Activated CD4-positive, alpha-beta memory T cell treated with anti-CD3 and anti-CD28 coated beads, Interleukin-2, amount 10 ng/mL, durations not matched to agents 7 days and 5 days (primary cell): Measurements from ENCODE around the gene ANXA11. TPM values are rescaled to one million over a fixed set of nuclear protein-coding genes. Genes with fewer than 3 reads are reported as not detected.

Experiments
- CTCF ChIA-PET: fragments of 350-600 bp; sonication (Branson Sonifier 250); formaldehyde crosslinking; loops from one replicate; lab custom pipeline; 2021; ENCODE audit warnings: antibody characterized with exemption, inconsistent platforms; lab: Charles Lee
- POLR2A ChIA-PET: fragments of 350-600 bp; sonication (Branson Sonifier 250); formaldehyde crosslinking; loops from one replicate; lab custom pipeline; 2021; ENCODE audit warnings: antibody characterized with exemption; lab: Charles Lee
- DNase-seq: peaks from one replicate; pipeline ENCODE4 v3.0.0-alpha.2; 2020
- H3K27ac Mint-ChIP-seq: one replicate; pipeline ENCODE4 v1.8.0; 2021; ENCODE audit warnings: mild to moderate bottlenecking, mixed read lengths
- H3K27me3 Mint-ChIP-seq: one replicate; pipeline ENCODE4 v1.8.0; 2021; ENCODE audit warnings: mixed read lengths
- H3K36me3 Mint-ChIP-seq: one replicate; pipeline ENCODE4 v1.8.0; 2021; ENCODE audit warnings: low read depth, mixed read lengths
- H3K4me1 Mint-ChIP-seq: one replicate; pipeline ENCODE4 v1.8.0; 2021; ENCODE audit warnings: mixed read lengths
- H3K4me3 Mint-ChIP-seq: one replicate; pipeline ENCODE4 v1.8.0; 2021; ENCODE audit warnings: mild to moderate bottlenecking, mixed read lengths
- H3K9me3 Mint-ChIP-seq: one replicate; pipeline ENCODE4 v1.8.0; 2021; ENCODE audit warnings: mixed read lengths
- total RNA-seq, 2 experiments: library from RNA; stranded (reverse); gene quantifications; one replicate each; pipeline ENCODE4 v1.2.3, GENCODE V29; 2021

Gene ANXA11
- total RNA-seq, 2 experiments from 2014 or later: 271 to 273 TPM

- Mint-ChIP-seq H3K27me3 (no peaks in the 10 kb centered on the region), H3K36me3 (peaks cover 48% of the 10 kb centered on the region), H3K4me1 (peaks cover 60% of the 10 kb centered on the region), H3K27ac (peak overlapping the region; percentile 85), H3K9me3 (peaks cover 8% of the 10 kb centered on the region), H3K4me3 (no peak overlapping the region)
- CTCF ChIA-PET: interaction anchor here (0.8 to 2.5 kb wide), 4 partner anchors 8 to 52 kb away, joined by 3 to 15 read pairs (median 8); no protein-coding TSS in a partner anchor
- DNase-seq: no peak
- POLR2A ChIA-PET: interaction anchor here (6.4 kb wide), 1 partner anchor 9 kb away, joined by 32 read pairs; the partner anchor contains the start of gene ANXA11
These were observed 10.2 kb downstream of the ANXA11 start for GRCh38 chr10:80195046-80195574.

- Mint-ChIP-seq H3K36me3 (peaks cover 48% of the 10 kb centered on the region), H3K27me3 (no peaks in the 10 kb centered on the region), H3K27ac (no peak overlapping the region), H3K4me1 (peaks cover 62% of the 10 kb centered on the region), H3K4me3 (no peak overlapping the region), H3K9me3 (peaks cover 8% of the 10 kb centered on the region)
- DNase-seq: no peak
- ChIA-PET CTCF (interaction anchor here (0.8 to 2.5 kb wide), 3 partner anchors 9 to 51 kb away, joined by 3 to 15 read pairs (median 4); no protein-coding TSS in a partner anchor), POLR2A (interaction anchor here (0.7 to 6.4 kb wide), 3 partner anchors 9 to 37 kb away, joined by 3 to 32 read pairs (median 3); partner anchors contain the start of gene ANXA11)
These were observed 10.8 kb downstream of the ANXA11 start for GRCh38 chr10:80194373-80195045.

- ChIA-PET CTCF (interaction anchor here (1.1 to 1.7 kb wide), 2 partner anchors 11 to 30 kb away, joined by 4 to 5 read pairs; no protein-coding TSS in a partner anchor), POLR2A (interaction anchor here (1.2 to 6.4 kb wide), 2 partner anchors 11 to 16 kb away, joined by 3 to 32 read pairs; partner anchors contain the start of gene ANXA11)
- Mint-ChIP-seq H3K36me3 (peaks cover 49% of the 10 kb centered on the region), H3K4me3 (no peak overlapping the region), H3K9me3 (peaks cover 8% of the 10 kb centered on the region), H3K27me3 (no peaks in the 10 kb centered on the region), H3K27ac (no peak overlapping the region), H3K4me1 (peaks cover 70% of the 10 kb centered on the region)
- no peak for DNase-seq
These were observed 12.8 kb downstream of the ANXA11 start for GRCh38 chr10:80192553-80192952.

- Mint-ChIP-seq H3K4me1 (peaks cover 72% of the 10 kb centered on the region), H3K36me3 (peaks cover 53% of the 10 kb centered on the region), H3K27ac (peak overlapping the region; percentile 53), H3K27me3 (no peaks in the 10 kb centered on the region), H3K4me3 (no peak overlapping the region), H3K9me3 (peaks cover 8% of the 10 kb centered on the region)
- POLR2A ChIA-PET: interaction anchor here (1.1 to 6.4 kb wide), 3 partner anchors 12 to 38 kb away, joined by 3 to 32 read pairs (median 3); partner anchors contain the start of gene ANXA11
- CTCF ChIA-PET: interaction anchor here (1.1 to 1.7 kb wide), 3 partner anchors 8 to 31 kb away, joined by 3 to 5 read pairs (median 4); no protein-coding TSS in a partner anchor
- DNase-seq: peak; percentile 23
These were observed 13.6 kb downstream of the ANXA11 start for GRCh38 chr10:80191589-80192270.

- DNase-seq: no peak
- POLR2A ChIA-PET: interaction anchor here (1.2 to 5.8 kb wide), 7 partner anchors 9 to 841 kb away, joined by 3 to 135 read pairs (median 7); partner anchors contain the start of genes ANXA11 and PPIF
- H3K4me1 Mint-ChIP-seq: peaks cover 74% of the 10 kb centered on the region
- no peaks in the 10 kb centered on the region for H3K27me3 Mint-ChIP-seq
- peaks cover 8% of the 10 kb centered on the region for H3K9me3 Mint-ChIP-seq
- H3K36me3 Mint-ChIP-seq: peaks cover 48% of the 10 kb centered on the region
- CTCF ChIA-PET: interaction anchor here (1.1 to 3.0 kb wide), 8 partner anchors 8 to 44 kb away, joined by 3 to 42 read pairs (median 10); no protein-coding TSS in a partner anchor
- H3K4me3 Mint-ChIP-seq: peak overlapping the region; percentile 4
- peak overlapping the region; percentile 95 for H3K27ac Mint-ChIP-seq
These were observed 16.6 kb downstream of the ANXA11 start for GRCh38 chr10:80188713-80189112.

- ChIA-PET POLR2A (interaction anchor here (0.9 to 5.8 kb wide), 13 partner anchors 9 to 840 kb away, joined by 3 to 135 read pairs (median 5); partner anchors contain the start of genes ANXA11 and PPIF), CTCF (interaction anchor here (1.1 to 3.0 kb wide), 8 partner anchors 9 to 43 kb away, joined by 3 to 42 read pairs (median 10); no protein-coding TSS in a partner anchor)
- Mint-ChIP-seq H3K4me1 (peaks cover 73% of the 10 kb centered on the region), H3K9me3 (peaks cover 5% of the 10 kb centered on the region), H3K4me3 (peak overlapping the region; percentile 67), H3K27ac (peak overlapping the region; percentile 95), H3K36me3 (peaks cover 48% of the 10 kb centered on the region), H3K27me3 (no peaks in the 10 kb centered on the region)
- peak; percentile 88 for DNase-seq
These were observed 17.6 kb downstream of the ANXA11 start for GRCh38 chr10:80187465-80188409.

GRCh38 chr10:80187060-80187459 is 18.3 kb downstream of the ANXA11 start:
- ChIA-PET CTCF (interaction anchor here (1.5 to 3.0 kb wide), 6 partner anchors 9 to 43 kb away, joined by 3 to 42 read pairs (median 12); no protein-coding TSS in a partner anchor), POLR2A (interaction anchor here (1.0 to 5.8 kb wide), 11 partner anchors 8 to 839 kb away, joined by 3 to 135 read pairs (median 6); partner anchors contain the start of genes ANXA11 and PPIF)
- peak overlapping the region; percentile 67 for H3K4me3 Mint-ChIP-seq
- peaks cover 42% of the 10 kb centered on the region for H3K36me3 Mint-ChIP-seq
- peaks cover 72% of the 10 kb centered on the region for H3K4me1 Mint-ChIP-seq
- H3K9me3 Mint-ChIP-seq: no peaks in the 10 kb centered on the region
- DNase-seq: no peak
- H3K27me3 Mint-ChIP-seq: no peaks in the 10 kb centered on the region
- peak overlapping the region; percentile 95 for H3K27ac Mint-ChIP-seq

- peaks cover 37% of the 10 kb centered on the region for H3K36me3 Mint-ChIP-seq
- ChIA-PET POLR2A (interaction anchor here (1.1 to 5.8 kb wide), 7 partner anchors 8 to 839 kb away, joined by 3 to 135 read pairs (median 7); partner anchors contain the start of genes ANXA11 and PPIF), CTCF (interaction anchor here (1.6 to 2.3 kb wide), 3 partner anchors 10 to 43 kb away, joined by 4 to 11 read pairs (median 4); no protein-coding TSS in a partner anchor)
- peaks cover 68% of the 10 kb centered on the region for H3K4me1 Mint-ChIP-seq
- H3K4me3 Mint-ChIP-seq: peak overlapping the region; percentile 67
- H3K27ac Mint-ChIP-seq: peak overlapping the region; percentile 95
- no peaks in the 10 kb centered on the region for H3K9me3 Mint-ChIP-seq
- DNase-seq: no peak
- H3K27me3 Mint-ChIP-seq: no peaks in the 10 kb centered on the region
These were observed 18.8 kb downstream of the ANXA11 start for GRCh38 chr10:80186364-80187012.

- H3K4me3 Mint-ChIP-seq: no peak overlapping the region
- H3K9me3 Mint-ChIP-seq: no peaks in the 10 kb centered on the region
- POLR2A ChIA-PET: interaction anchor here (1.1 to 5.8 kb wide), 3 partner anchors 9 to 22 kb away, joined by 3 to 135 read pairs (median 3); partner anchors contain the start of gene ANXA11
- no peak for DNase-seq
- H3K4me1 Mint-ChIP-seq: peaks cover 67% of the 10 kb centered on the region
- CTCF ChIA-PET: interaction anchor here (1.6 kb wide), 1 partner anchor 42 kb away, joined by 4 read pairs; no protein-coding TSS in a partner anchor
- H3K27ac Mint-ChIP-seq: peak overlapping the region; percentile 95
- H3K36me3 Mint-ChIP-seq: peaks cover 37% of the 10 kb centered on the region
- no peaks in the 10 kb centered on the region for H3K27me3 Mint-ChIP-seq
These were observed 19.6 kb downstream of the ANXA11 start for GRCh38 chr10:80185578-80186299.

GRCh38 chr10:80184291-80184690 is 21.0 kb downstream of the ANXA11 start:
- no peak for DNase-seq
- ChIA-PET POLR2A (interaction anchor here (5.8 kb wide), 1 partner anchor 19 kb away, joined by 135 read pairs; the partner anchor contains the start of gene ANXA11), CTCF (interaction anchor here (1.6 kb wide), 1 partner anchor 19 kb away, joined by 10 read pairs; no protein-coding TSS in a partner anchor)
- Mint-ChIP-seq H3K9me3 (no peaks in the 10 kb centered on the region), H3K36me3 (peaks cover 34% of the 10 kb centered on the region), H3K4me3 (no peak overlapping the region), H3K27me3 (no peaks in the 10 kb centered on the region), H3K4me1 (peaks cover 60% of the 10 kb centered on the region), H3K27ac (no peak overlapping the region)
